ENCODE measurements around the gene ACOT9.

ACOT9 gene

GRCh38 chrX:23742697-23743622 is at the start of gene ACOT9:
Gene ACOT9, minus strand, starts transcription at chrX:23743276. Its CDS starts 132 bp downstream, at chrX:23743144.
- Histone ChIP-seq H3K4me3 (peak within 1 kb of the TSS; percentile 76), H3K27ac (peak within 1 kb of the TSS; percentile 87 to 90)
- TF ChIP-seq CTCF (IDR thresholded peaks at IDR 0.05): no peak
- peak; percentile 95 for DNase-seq (ENCODE audit: low spot score)

- Histone ChIP-seq H3K4me3 (no peak overlapping the region), H3K27ac (no peak overlapping the region)
- TF ChIP-seq CTCF (IDR thresholded peaks at IDR 0.05): no peak
- no peak for DNase-seq (ENCODE audit: low spot score)
These were observed 47.0 kb upstream of the ACOT9 start for GRCh38 chrX:23790155-23790497.

- DNase-seq (ENCODE audit: low spot score): no peak
- no peak for TF ChIP-seq CTCF (IDR thresholded peaks at IDR 0.05)
- Histone ChIP-seq H3K4me3 (no peak overlapping the region), H3K27ac (no peak overlapping the region)
These were observed 46.5 kb upstream of the ACOT9 start for GRCh38 chrX:23789386-23790154.

- no peak overlapping the region for H3K27ac ChIP-seq
- TF ChIP-seq CTCF (IDR thresholded peaks at IDR 0.05): no peak
- no peak for DNase-seq (ENCODE audit: low spot score)
- no peak overlapping the region for H3K4me3 ChIP-seq
These were observed 45.9 kb upstream of the ACOT9 start for GRCh38 chrX:23788946-23789345.

- TF ChIP-seq CTCF (IDR thresholded peaks at IDR 0.05): no peak
- no peak overlapping the region for H3K27ac ChIP-seq
- DNase-seq (ENCODE audit: low spot score): no peak
These were observed 45.4 kb upstream of the ACOT9 start for GRCh38 chrX:23788521-23788920.

GRCh38 chrX:23787745-23788118 is 44.7 kb upstream of the ACOT9 start:
- Histone ChIP-seq H3K4me3 (no peak overlapping the region), H3K27ac (no peak overlapping the region)
- TF ChIP-seq CTCF (IDR thresholded peaks at IDR 0.05): no peak
- no peak for DNase-seq (ENCODE audit: low spot score)

More at GRCh38 chrX:23788521-23788920, 45.4 kb upstream of the ACOT9 start:
- H3K4me3 ChIP-seq: no peak overlapping the region

All from coronary artery (tissue), 2 donors.